GM18502 (cell line): Measurements from ENCODE around the gene TWNK.
A peak's percentile ranks its signal among the peaks of the same experiment; 100 is the strongest.
"Not testable (repeated sequence)": the region's sequence is repeated elsewhere in the genome, so short reads cannot be mapped to it uniquely, and the experiment has no call there.

ENCODE experiments used
- ATAC-seq: cut with Tn5 transposase; IDR thresholded peaks from one replicate; pipeline ENCODE4 v1.9.1; 2021; ENCODE audit warnings: mild to moderate bottlenecking; ENCODE audit not compliant: unreplicated experiment, poor library complexity

The TWNK gene

GRCh38 chr10:101027106-101027720 is 39.9 kb downstream of the TWNK start:
- no peak for ATAC-seq

GRCh38 chr10:101028446-101029337 is 41.3 kb downstream of the TWNK start:
- ATAC-seq: no peak

- no peak for ATAC-seq
These were observed 42.4 kb downstream of the TWNK start for GRCh38 chr10:101029520-101030295.

GRCh38 chr10:101030496-101031127 is 43.3 kb downstream of the TWNK start:
- ATAC-seq: no peak

- ATAC-seq: peak; percentile 89
These were observed 43.9 kb downstream of the TWNK start, which contains the start of the genes PDZD7 and SFXN3 for GRCh38 chr10:101031128-101031795. Gene PDZD7 (minus strand): TSS chr10:101031129. CDS start chr10:101030219, 910 bp downstream. Gene SFXN3 (plus strand): TSS chr10:101031234. CDS start chr10:101034695, 3,461 bp downstream.

GRCh38 chr10:101031796-101032636 is 44.7 kb downstream of the TWNK start:
- peak; percentile 49 for ATAC-seq

- peak; percentile 29 for ATAC-seq
These were observed 45.4 kb downstream of the TWNK start for GRCh38 chr10:101032637-101033224.

- no peak for ATAC-seq
These were observed 45.9 kb downstream of the TWNK start for GRCh38 chr10:101033276-101033675.

GRCh38 chr10:101034404-101034803 is 47.1 kb downstream of the TWNK start:
- ATAC-seq: not testable (repeated sequence)

- no peak for ATAC-seq
These were observed 48.0 kb downstream of the TWNK start for GRCh38 chr10:101035314-101035713.

GRCh38 chr10:101035916-101036702 is 48.8 kb downstream of the TWNK start:
- no peak for ATAC-seq

GRCh38 chr10:101036726-101037125 is 49.4 kb downstream of the TWNK start:
- ATAC-seq: no peak

- no peak for ATAC-seq
These were observed 51.1 kb downstream of the TWNK start for GRCh38 chr10:101038484-101038883.

GRCh38 chr10:101040061-101040460 is 52.7 kb downstream of the TWNK start:
- no peak for ATAC-seq

GRCh38 chr10:101040851-101041250 is 53.5 kb downstream of the TWNK start:
- no peak for ATAC-seq

- peak; percentile 65 for ATAC-seq
These were observed 54.0 kb downstream of the TWNK start for GRCh38 chr10:101041252-101041761.

GRCh38 chr10:101042118-101042517 is 54.8 kb downstream of the TWNK start:
- no peak for ATAC-seq
